H1 (cell line): ENCODE results near the gene ASF1A. TPM values are rescaled to one million over a fixed set of nuclear protein-coding genes. Genes with fewer than 3 reads are reported as not detected.

ENCODE experiments used
- CTCF ChIA-PET: fragments of 300-600 bp; sonication (Branson Sonifier 250); formaldehyde crosslinking; loops from one replicate; lab custom pipeline; 2021; ENCODE audit not compliant: partially characterized antibody; lab: Charles Lee
- POLR2A ChIA-PET: fragments of 300-600 bp; sonication (Branson Sonifier 250); formaldehyde crosslinking; loops from one replicate; lab custom pipeline; 2021; ENCODE audit warnings: inconsistent platforms; ENCODE audit not compliant: partially characterized antibody; lab: Charles Lee
- DNase-seq, 2 experiments: peaks; one replicate each; pipeline versions ENCODE4 v3.0.0 to v3.0.0-alpha.2; 2010 to 2022; ENCODE audit warnings: low spot score in 2 of 2, low read depth in 1 of 2, mixed read lengths in 1 of 2
- FAIRE-seq: peaks from 2 replicates; lab custom pipeline; 2011; peaks lifted over from hg19 to GRCh38; lab: Jason Lieb, UNC
- H2AFZ ChIP-seq: 2 replicates; pipeline ENCODE4 v1.8.1; 2012; ENCODE audit warnings: low read length, inconsistent platforms
- H2AK5ac ChIP-seq: 2 replicates; pipeline ENCODE4 v1.6.1; 2013; ENCODE audit warnings: low read depth, low read length
- H2BK120ac ChIP-seq: replicated peaks from 2 replicates; pipeline ENCODE3; 2013; ENCODE audit warnings: low read depth, low read length, inconsistent platforms
- H2BK12ac ChIP-seq: 2 replicates; pipeline ENCODE4 v1.6.1; 2013; ENCODE audit warnings: low read depth, low read length
- H2BK15ac ChIP-seq: 2 replicates; pipeline ENCODE4 v1.6.1; 2013; ENCODE audit warnings: low read length
- H2BK20ac ChIP-seq: 2 replicates; pipeline ENCODE4 v1.6.1; 2013; ENCODE audit warnings: low read length
- H2BK5ac ChIP-seq: 2 replicates; pipeline ENCODE4 v1.6.1; 2013; ENCODE audit warnings: low read depth, low read length
- H3K14ac ChIP-seq: 2 replicates; pipeline ENCODE4 v1.6.1; 2013; ENCODE audit warnings: inconsistent platforms; ENCODE audit not compliant: insufficient read length
- H3K18ac ChIP-seq: 2 replicates; pipeline ENCODE4 v1.6.1; 2013; ENCODE audit warnings: low read length; ENCODE audit errors: extremely low read depth
- H3K23ac ChIP-seq: 2 replicates; pipeline ENCODE4 v1.6.1; 2013; ENCODE audit warnings: inconsistent platforms; ENCODE audit not compliant: insufficient read length
- H3K23me2 ChIP-seq: 2 replicates; pipeline ENCODE4 v1.6.1; 2013; ENCODE audit warnings: low read depth, low read length
- H3K27ac ChIP-seq: 2 replicates; pipeline ENCODE4 v1.6.1; 2011; ENCODE audit warnings: low read depth, low read length, inconsistent platforms
- H3K27me3 ChIP-seq, 4 experiments: replicated peaks in 1 of 4; 1 replicate in 1 of 4; 2 replicates in 3 of 4; pipeline versions ENCODE4 v1.6.1 to v1.8.1; 2011 to 2013; ENCODE audit warnings: low read length in 3 of 4, mild to moderate bottlenecking in 3 of 4, inconsistent platforms in 2 of 4, mixed read lengths in 2 of 4, moderate library complexity in 1 of 4; ENCODE audit not compliant: control insufficient read depth in 3 of 4, insufficient read depth in 3 of 4; ENCODE audit errors: extremely low read depth in 1 of 4
- H3K36me3 ChIP-seq, 4 experiments: 2 replicates each; pipeline versions ENCODE4 v1.6.1 to v1.8.1; 2011 to 2013; ENCODE audit warnings: mild to moderate bottlenecking in 4 of 4, low read length in 3 of 4, moderate library complexity in 2 of 4, control low read depth in 1 of 4, inconsistent platforms in 1 of 4; ENCODE audit not compliant: insufficient read depth in 4 of 4, control insufficient read depth in 2 of 4
- H3K4ac ChIP-seq: replicated peaks from 2 replicates; pipeline ENCODE3; 2013; ENCODE audit warnings: low read length, low read depth, mixed read lengths, inconsistent platforms; ENCODE audit not compliant: insufficient read length
- H3K4me1 ChIP-seq, 4 experiments: replicated peaks in 1 of 4; 1 replicate in 1 of 4; 2 replicates in 3 of 4; pipeline versions ENCODE4 v1.6.1 to v1.8.1; 2011 to 2013; ENCODE audit warnings: low read length in 3 of 4, inconsistent platforms in 2 of 4, mixed read lengths in 1 of 4; ENCODE audit not compliant: insufficient read depth in 4 of 4, control insufficient read depth in 3 of 4
- H3K4me2 ChIP-seq, 2 experiments: 2 replicates each; pipeline versions ENCODE4 v1.6.1 to v1.8.1; 2011 to 2013; ENCODE audit warnings: low read depth in 2 of 2, low read length in 2 of 2, control low read depth in 1 of 2, inconsistent platforms in 1 of 2, mild to moderate bottlenecking in 1 of 2; ENCODE audit not compliant: insufficient read depth in 1 of 2
- H3K4me3 ChIP-seq, 4 experiments: fragments of 200-600, 300-600 bp in 1 of 4; sonication (generic), shearing (Covaris generic), sonication (Bioruptor Twin) in 1 of 4; 2 replicates each; pipeline versions ENCODE4 v1.5.1 to v1.8.1; 2011 to 2016; ENCODE audit warnings: low read length in 4 of 4, low read depth in 3 of 4, control low read depth in 2 of 4, inconsistent platforms in 2 of 4, mild to moderate bottlenecking in 2 of 4, mixed read lengths in 1 of 4, moderate library complexity in 1 of 4; ENCODE audit not compliant: insufficient read depth in 2 of 4; ENCODE audit errors: extremely low read depth in 1 of 4
- H3K56ac ChIP-seq: replicated peaks from 2 replicates; pipeline ENCODE3; 2013; ENCODE audit warnings: low read depth, mild to moderate bottlenecking, mixed read lengths, low read length, inconsistent platforms; ENCODE audit not compliant: insufficient read length
- H3K79me1 ChIP-seq: 2 replicates; pipeline ENCODE4 v1.6.1; 2013; ENCODE audit warnings: low read depth, low read length, control low read depth
- H3K79me2 ChIP-seq, 2 experiments: 2 replicates each; pipeline versions ENCODE4 v1.6.1 to v1.8.1; 2012 to 2013; ENCODE audit warnings: low read length in 2 of 2, mild to moderate bottlenecking in 2 of 2, inconsistent platforms in 1 of 2; ENCODE audit not compliant: insufficient read depth in 2 of 2, control insufficient read depth in 1 of 2
- H3K9ac ChIP-seq, 4 experiments: replicated peaks in 1 of 4; 1 replicate in 1 of 4; 2 replicates in 3 of 4; pipeline versions ENCODE4 v1.6.1 to v1.8.1; 2011 to 2013; ENCODE audit warnings: low read depth in 3 of 4, low read length in 3 of 4, control low read depth in 2 of 4, mild to moderate bottlenecking in 2 of 4, moderate library complexity in 2 of 4, inconsistent platforms in 1 of 4; ENCODE audit errors: extremely low read depth in 1 of 4
- H3K9me3 ChIP-seq, 2 experiments: 2 replicates each; pipeline versions ENCODE4 v1.6.1 to v1.8.1; 2012 to 2013; ENCODE audit warnings: mild to moderate bottlenecking in 2 of 2, moderate library complexity in 2 of 2, control low read depth in 1 of 2, inconsistent platforms in 1 of 2, low read depth in 1 of 2, low read length in 1 of 2, mixed read lengths in 1 of 2; ENCODE audit not compliant: insufficient read depth in 2 of 2
- H4K20me1 ChIP-seq, 2 experiments: replicated peaks in 1 of 2; 2 replicates each; pipeline versions ENCODE3 to v1.8.1; 2011 to 2013; ENCODE audit warnings: inconsistent platforms in 2 of 2, low read length in 2 of 2, mild to moderate bottlenecking in 1 of 2; ENCODE audit not compliant: insufficient read depth in 2 of 2, control insufficient read depth in 1 of 2
- H4K5ac ChIP-seq: 2 replicates; pipeline ENCODE4 v1.6.1; 2013; ENCODE audit warnings: low read length, low read depth, mixed read lengths, inconsistent platforms; ENCODE audit not compliant: insufficient read length
- H4K8ac ChIP-seq: 2 replicates; pipeline ENCODE4 v1.8.0; 2013; ENCODE audit warnings: mild to moderate bottlenecking, moderate library complexity, low read length, inconsistent platforms; ENCODE audit not compliant: insufficient read depth; ENCODE audit errors: extremely low read depth
- H4K91ac ChIP-seq: replicated peaks from 2 replicates; pipeline ENCODE3; 2013; ENCODE audit warnings: low read length, mixed read lengths, inconsistent platforms; ENCODE audit not compliant: insufficient read length
- CTCF ChIP-seq, 3 experiments: IDR thresholded peaks; 1 replicate in 2 of 3; 2 replicates in 1 of 3; pipeline versions ENCODE4 v1.5.1 to v1.6.1; 2011; ENCODE audit warnings: low read length in 3 of 3, mild to moderate bottlenecking in 3 of 3, inconsistent platforms in 2 of 3, low read depth in 1 of 3, moderate library complexity in 1 of 3; ENCODE audit not compliant: insufficient read depth in 1 of 3; ENCODE audit errors: control extremely low read depth in 1 of 3
- RAD21 ChIP-seq, 2 experiments: IDR thresholded peaks in 1 of 2; conservative IDR thresholded peaks in 1 of 2; 2 replicates each; pipeline ENCODE4 v1.6.1; 2011; ENCODE audit warnings: low read depth in 2 of 2, low read length in 2 of 2, improper control_type of control experiment in 1 of 2, inconsistent platforms in 1 of 2, mild to moderate bottlenecking in 1 of 2, moderate library complexity in 1 of 2
- SIRT6 ChIP-seq: IDR thresholded peaks from one replicate; pipeline ENCODE4 v1.7.1; 2012; ENCODE audit warnings: low read length, inconsistent platforms
- TEAD4 ChIP-seq: IDR thresholded peaks from 2 replicates; pipeline ENCODE4 v1.6.1; 2012; ENCODE audit warnings: low read depth, low read length, inconsistent platforms, mixed read lengths
- WGBS, 2 experiments: shearing (Covaris generic) in 1 of 2; methylation state at CpG; one replicate each; pipeline versions ENCODE4 v1.1.6 to v1.1.7; 2013 to 2015; ENCODE audit warnings: low lambda C conversion rate in 2 of 2, mixed read lengths in 2 of 2, inconsistent platforms in 1 of 2, low coverage in 1 of 2, missing lambda C conversion rate in 1 of 2; ENCODE audit not compliant: insufficient replicate concordance in 2 of 2, insufficient coverage in 1 of 2, insufficient read length in 1 of 2; ENCODE audit errors: extremely low coverage in 1 of 2, missing lambda C conversion rate in 1 of 2; 5-methylcytosine and 5-hydroxymethylcytosine counted together
- polyA plus RNA-seq, 7 experiments: library from polyadenylated mRNA; depleted of rRNA in 3 of 7; stranded (reverse) in 5 of 7; unstranded in 2 of 7; fragments of >200 nt in 5 of 7; fragments of 200-250 nt in 2 of 7; gene quantifications; 1 replicate in 5 of 7; 2 replicates in 1 of 7; 4 replicates in 1 of 7; pipeline versions ENCODE4 v1.2.1 to v1.2.3, GENCODE V29; 2011 to 2013; ENCODE audit warnings: missing spikeins in 2 of 7, mixed read lengths in 2 of 7
- total RNA-seq: library from RNA; stranded (reverse); fragmentation: NEBNext Ultra II Directional; extraction: Animal tissue kit (Norgen Biotek cat#: 25700); gene quantifications from 2 replicates; pipeline ENCODE4 v1.2.1, GENCODE V29; 2021

ASF1A gene
- total and polyA plus RNA-seq, 2 of the 8 experiments (the other 6 are each of a cell fraction or from before 2014, with no cell fraction given), result 11.4 to 50.2 TPM

DNA sequence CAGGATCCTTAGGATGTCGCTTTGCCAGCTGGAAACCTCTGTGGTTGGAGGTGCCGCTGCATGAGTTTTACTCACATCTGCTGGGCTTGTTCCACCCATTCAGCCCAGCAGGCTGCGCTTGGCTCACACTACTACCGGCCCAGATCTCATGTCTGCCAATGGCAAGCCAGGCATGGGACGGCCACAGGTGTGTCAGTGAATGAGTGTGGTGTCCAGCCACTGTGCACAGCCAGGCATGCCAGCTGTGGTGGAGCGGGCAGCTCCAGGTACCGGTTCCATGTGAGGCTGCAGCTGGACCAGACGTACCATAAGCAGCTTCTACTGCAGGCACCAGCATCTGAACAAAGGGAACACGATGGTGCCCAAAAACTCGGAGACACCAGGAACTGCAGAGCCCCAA lies 33.1 kb upstream of the ASF1A start:
- no peak overlapping the region for H3K56ac ChIP-seq
- TF ChIP-seq TEAD4 (no peak), RAD21 (IDR thresholded peaks at IDR 0.05 in 1 of 2, conservative IDR thresholded peaks at IDR 0.05 in 1 of 2; ENCODE audit: low read depth in 2 of 2, low read length in 2 of 2) (peak in 1 of 2 experiments; percentile 20; a peak in 2 of 4 replicates), CTCF (IDR thresholded peaks at IDR 0.05; ENCODE audit: control extremely low read depth in 1 of 3, insufficient read depth in 1 of 3, low read depth in 1 of 3, low read length in 3 of 3) (peak in 1 of 3 experiments; percentile 20; a peak in 2 of 4 replicates), SIRT6 (no peak)
- no peak overlapping the region for H4K8ac ChIP-seq
- H3K14ac ChIP-seq, result no peak overlapping the region
- H3K79me1 ChIP-seq, result no peaks in the 10 kb centered on the region
- H3K79me2 ChIP-seq, result peaks cover 0 to 4% of the 10 kb centered on the region in 2 experiments; a peak in 1 of 4 replicates
- no peak overlapping the region for H2AK5ac ChIP-seq
- DNase-seq (no peak), FAIRE-seq (no peak)
- H2AFZ ChIP-seq, result no peak overlapping the region
- H3K23ac ChIP-seq, result no peak overlapping the region
- H2BK5ac ChIP-seq, result 0 out of 2 replicates have a peak overlapping the region, but pooled peaks have one; percentile 16
- H4K5ac ChIP-seq, result no peak overlapping the region
- H2BK12ac ChIP-seq, result no peak overlapping the region
- no peak overlapping the region for H4K91ac ChIP-seq
- H3K27me3 ChIP-seq, result no peaks in the 10 kb centered on the region
- no peaks in the 10 kb centered on the region for H3K23me2 ChIP-seq
- no peak overlapping the region for H3K4me3 ChIP-seq
- H3K4me1 ChIP-seq, result peaks cover 0 to 3% (median 0%) of the 10 kb centered on the region in 4 experiments; a peak in 2 of 7 replicates
- no peak overlapping the region for H3K18ac ChIP-seq
- no peak overlapping the region for H3K9ac ChIP-seq
- H2BK20ac ChIP-seq, result no peak overlapping the region
- H3K4ac ChIP-seq, result no peak overlapping the region
- no peak overlapping the region for H2BK120ac ChIP-seq
- H4K20me1 ChIP-seq, result no peaks in the 10 kb centered on the region
- ChIA-PET CTCF (interaction anchor here (0.7 to 2.0 kb wide), 6 partner anchors 11 to 578 kb away, joined by 3 to 7 read pairs (median 4); no protein-coding TSS in a partner anchor), POLR2A (no interaction called here)
- no peak overlapping the region for H3K27ac ChIP-seq
- H3K9me3 ChIP-seq, result peaks cover 3 to 6% of the 10 kb centered on the region in 2 experiments; a peak in 3 of 4 replicates
- H3K4me2 ChIP-seq, result no peak overlapping the region
- WGBS, 2 experiments, result 96% methylated on average over 10 of the region's 10 CpGs; no CpG with 5 or more reads in 1 of the 2 experiments
- H2BK15ac ChIP-seq, result no peak overlapping the region
- H3K36me3 ChIP-seq, result no peaks in the 10 kb centered on the region
